HepG2 (cell line): ENCODE data around the gene C9orf50. TPM values are rescaled to one million over a fixed set of nuclear protein-coding genes. Genes with fewer than 3 reads are reported as not detected.
A peak's percentile ranks its signal among the peaks of the same experiment; 100 is the strongest.

ENCODE experiments used
- ATAC-seq: fragments of 200-7000 bp; cut with Tn5 transposase; 3 replicates; pipeline ENCODE4 v1.9.1; 2020; ENCODE audit warnings: mild to moderate bottlenecking, moderate library complexity
- BruUV-seq: library from RNA; stranded (reverse); fragments of 400-500 nt; replicated peaks from 2 replicates; lab custom pipeline; 2021; lab: Mats Ljungman, UMichigan
- CTCF ChIA-PET: fragments of 300-600 bp; formaldehyde crosslinking; extraction: SDS; loops from one replicate; lab custom pipeline; 2021; ENCODE audit warnings: low total read pairs, inconsistent platforms, low intra/inter-chr PET ratio; lab: Yijun Ruan, JAX
- POLR2A ChIA-PET: fragments of 350-600 bp; sonication (Branson Sonifier 250); formaldehyde crosslinking; loops from one replicate; lab custom pipeline; 2020; ENCODE audit warnings: antibody characterized with exemption, inconsistent platforms; lab: Yijun Ruan, JAX
- DNase-seq: peaks from one replicate; pipeline ENCODE4 v3.0.0-alpha.2; 2015; ENCODE audit warnings: low spot score
- FAIRE-seq: peaks from 3 replicates; lab custom pipeline; 2011; peaks lifted over from hg19 to GRCh38; lab: Jason Lieb, UNC
- H2AFZ ChIP-seq: one replicate; pipeline ENCODE4 v1.6.1; 2011; ENCODE audit warnings: low read length, inconsistent platforms
- H3K27ac ChIP-seq: fragments of 300-600 bp; 3 replicates; pipeline ENCODE4 v1.8.0; 2011; ENCODE audit warnings: mixed run types, mild to moderate bottlenecking, mixed read lengths, low read length, inconsistent platforms; ENCODE audit not compliant: insufficient read depth; ENCODE audit errors: extremely low read length
- H3K27me3 ChIP-seq, 2 experiments: fragments of 200-600 bp in 1 of 2; 2 replicates in 1 of 2; 3 replicates in 1 of 2; pipeline versions ENCODE4 v1.6.0 to v1.8.0; 2011; ENCODE audit warnings: low read length in 2 of 2, mild to moderate bottlenecking in 2 of 2, moderate library complexity in 2 of 2, inconsistent platforms in 1 of 2; ENCODE audit not compliant: insufficient read depth in 2 of 2, control insufficient read depth in 1 of 2
- H3K36me3 ChIP-seq, 2 experiments: fragments of 200-600 bp in 1 of 2; replicated peaks in 1 of 2; 2 replicates in 1 of 2; 3 replicates in 1 of 2; pipeline versions ENCODE4 v1.5.1 to v1.8.0; 2011; ENCODE audit warnings: low read length in 2 of 2, inconsistent platforms in 1 of 2; ENCODE audit not compliant: insufficient read depth in 2 of 2, control insufficient read depth in 1 of 2
- H3K4me1 ChIP-seq: 2 replicates; pipeline ENCODE4 v1.5.1; 2012; ENCODE audit warnings: low read length, inconsistent platforms; ENCODE audit not compliant: insufficient read depth
- H3K4me2 ChIP-seq: 2 replicates; pipeline ENCODE4 v1.6.0; 2011; ENCODE audit warnings: low read depth, low read length, inconsistent platforms
- H3K4me3 ChIP-seq, 3 experiments: fragments of 200-600 bp in 1 of 3; sonication (generic), shearing (Covaris generic) in 1 of 3; replicated peaks in 1 of 3; 2 replicates each; pipeline ENCODE4 v1.5.1; 2011 to 2016; ENCODE audit warnings: low read length in 3 of 3, inconsistent platforms in 2 of 3, low read depth in 2 of 3, mild to moderate bottlenecking in 2 of 3, control low read depth in 1 of 3, mixed read lengths in 1 of 3; ENCODE audit not compliant: insufficient read depth in 1 of 3
- H3K79me2 ChIP-seq: one replicate; pipeline ENCODE4 v1.6.1; 2011; ENCODE audit warnings: low read length, inconsistent platforms; ENCODE audit not compliant: insufficient read depth
- H3K9ac ChIP-seq: 2 replicates; pipeline ENCODE4 v1.6.0; 2011; ENCODE audit warnings: mild to moderate bottlenecking, low read depth, low read length, inconsistent platforms; ENCODE audit not compliant: insufficient read depth
- H3K9me3 ChIP-seq: 2 replicates; pipeline ENCODE4 v1.5.1; 2012; ENCODE audit warnings: mild to moderate bottlenecking, low read length
- H4K20me1 ChIP-seq: 2 replicates; pipeline ENCODE4 v1.6.0; 2011; ENCODE audit warnings: inconsistent platforms, mild to moderate bottlenecking, low read length, moderate library complexity; ENCODE audit not compliant: insufficient read depth
- AGO2 ChIP-seq: fragments of 200-400 bp; formaldehyde crosslinking; optimal IDR thresholded peaks from 2 replicates; pipeline ENCODE3; 2017; ENCODE audit warnings: mild to moderate bottlenecking, low read depth, low read length, moderate library complexity
- ATF4 ChIP-seq, 2 experiments: fragments of 450-650 bp in 1 of 2; sonication (generic) in 1 of 2; formaldehyde crosslinking; IDR thresholded peaks; 2 replicates each; pipeline versions ENCODE4 v1.5.0 to v1.8.0; 2020 to 2022; ENCODE audit warnings: mild to moderate bottlenecking in 1 of 2, missing genetic modification reagents in 1 of 2
- CCDC6 ChIP-seq: sonication (generic); formaldehyde crosslinking; IDR thresholded peaks from 2 replicates; pipeline ENCODE4 v1.8.1; 2022; ENCODE audit warnings: mild to moderate bottlenecking, missing genetic modification reagents, moderate library complexity
- CEBPG ChIP-seq: IDR thresholded peaks from 2 replicates; pipeline ENCODE4 v1.6.1; 2016
- GABPB1 ChIP-seq: IDR thresholded peaks from 2 replicates; pipeline ENCODE4 v1.6.1; 2016; ENCODE audit warnings: mild to moderate bottlenecking, missing genetic modification reagents, moderate library complexity, missing compliant biosample characterization
- GTF2F1 ChIP-seq: fragments of 150-350 bp; IDR thresholded peaks from 2 replicates; pipeline ENCODE4 v1.6.1; 2014; ENCODE audit warnings: low read length
- ISL2 ChIP-seq: sonication (generic); formaldehyde crosslinking; IDR thresholded peaks from 2 replicates; pipeline ENCODE4 v1.5.0; 2020; ENCODE audit warnings: missing genetic modification reagents
- MXD1 ChIP-seq: sonication (generic); formaldehyde crosslinking; IDR thresholded peaks from 2 replicates; pipeline ENCODE4 v1.4.0; 2020; ENCODE audit warnings: mild to moderate bottlenecking, missing genetic modification reagents
- MXD4 ChIP-seq: IDR thresholded peaks from 2 replicates; pipeline ENCODE4 v1.6.1; 2016; ENCODE audit warnings: mild to moderate bottlenecking, missing biosample characterization, missing genetic modification reagents
- MYC ChIP-seq: sonication (generic); formaldehyde crosslinking; IDR thresholded peaks from 2 replicates; pipeline ENCODE4 v1.9.0; 2021; ENCODE audit warnings: missing genetic modification reagents, borderline replicate concordance
- RBFOX2 ChIP-seq: fragments of 200-400 bp; formaldehyde crosslinking; IDR thresholded peaks from 2 replicates; pipeline ENCODE4 v1.6.1; 2017; ENCODE audit warnings: low read depth, mild to moderate bottlenecking, low read length
- RNF2 ChIP-seq: fragments of 450-650 bp; conservative IDR thresholded peaks from 2 replicates; pipeline ENCODE4 v1.6.1; 2016; ENCODE audit warnings: low read depth
- TBX2 ChIP-seq: sonication (generic); formaldehyde crosslinking; IDR thresholded peaks from 2 replicates; pipeline ENCODE4 v1.5.0; 2020; ENCODE audit warnings: missing genetic modification reagents, mild to moderate bottlenecking, borderline replicate concordance
- YEATS4 ChIP-seq: sonication (generic); formaldehyde crosslinking; IDR thresholded peaks from 2 replicates; pipeline ENCODE4 v1.4.0; 2020; ENCODE audit warnings: missing genetic modification reagents, borderline replicate concordance
- YY1 ChIP-seq: IDR thresholded peaks from 2 replicates; pipeline ENCODE4 v1.6.1; 2011; ENCODE audit warnings: low read length, low read depth, moderate library complexity, mild to moderate bottlenecking; ENCODE audit not compliant: insufficient read depth, insufficient replicate concordance
- ZBTB1 ChIP-seq: sonication (generic); formaldehyde crosslinking; IDR thresholded peaks from 2 replicates; pipeline ENCODE4 v1.4.0; 2020; ENCODE audit warnings: missing genetic modification reagents, borderline replicate concordance
- ZFY ChIP-seq: sonication (generic); formaldehyde crosslinking; IDR thresholded peaks from 2 replicates; pipeline ENCODE4 v1.4.0; 2020; ENCODE audit warnings: missing genetic modification reagents
- ZIK1 ChIP-seq: sonication (generic); formaldehyde crosslinking; IDR thresholded peaks from 2 replicates; pipeline ENCODE4 v1.5.0; 2020; ENCODE audit warnings: mild to moderate bottlenecking, low read depth, missing genetic modification reagents, borderline replicate concordance
- ZNF138 ChIP-seq: sonication (generic); formaldehyde crosslinking; IDR thresholded peaks from 2 replicates; pipeline ENCODE4 v1.5.0; 2020; ENCODE audit warnings: mild to moderate bottlenecking, low read depth, missing genetic modification reagents
- ZNF563 ChIP-seq: sonication (generic); formaldehyde crosslinking; IDR thresholded peaks from 2 replicates; pipeline ENCODE4 v1.8.0; 2022; ENCODE audit warnings: mild to moderate bottlenecking, moderate library complexity, missing genetic modification reagents
- ZNF766 ChIP-seq: sonication (generic); formaldehyde crosslinking; IDR thresholded peaks from 2 replicates; pipeline ENCODE4 v1.5.0; 2020; ENCODE audit warnings: missing genetic modification reagents, borderline replicate concordance
- ZNF777 ChIP-seq: sonication (generic); formaldehyde crosslinking; IDR thresholded peaks from 2 replicates; pipeline ENCODE4 v1.4.0; 2020; ENCODE audit warnings: missing genetic modification reagents
- WGBS: methylation state at CpG from one replicate; pipeline ENCODE4 v1.1.6; 2017; ENCODE audit warnings: low lambda C conversion rate; 5-methylcytosine and 5-hydroxymethylcytosine counted together
- in situ Hi-C: cut with HindIII; loops from 2 replicates; pipeline ENCODE4 v1.10.0; 2017; ENCODE audit warnings: low pct_unique_long_range_greater_than_20kb; ENCODE audit not compliant: extremely low pct_ligation_motif_present
- intact Hi-C: fragments of 100-400 bp; cut with micrococcal nuclease; formaldehyde crosslinking; loops from one replicate; pipeline ENCODE4 v1.10.0; 2022; ENCODE audit not compliant: unreplicated experiment
- polyA plus RNA-seq, 8 experiments: library from polyadenylated mRNA; depleted of rRNA in 3 of 8; stranded (reverse) in 7 of 8; unstranded in 1 of 8; fragments of >200 nt; fragmentation: Illumina TruSeq in 4 of 8; extraction: Trizol in 4 of 8; gene quantifications; 2 replicates each; pipeline versions ENCODE4 v1.2.1 to v1.2.3, GENCODE V29; 2011 to 2016; ENCODE audit warnings: low read depth in 4 of 8, missing spikeins in 1 of 8, mixed read lengths in 1 of 8; ENCODE audit not compliant: insufficient read depth in 1 of 8
- total RNA-seq, 5 experiments: library from RNA; depleted of rRNA; stranded (reverse); fragments of >200 nt; fragmentation: Illumina TruSeq; extraction: Trizol; gene quantifications; 2 replicates each; pipeline ENCODE4 v1.2.3, GENCODE V29; 2016; ENCODE audit warnings: low read depth in 1 of 5

The C9orf50 gene
- total and polyA plus RNA-seq, 2 of the 13 experiments (the other 11 are each of a cell fraction or from before 2014, with no cell fraction given), result not detected

- Histone ChIP-seq H3K9ac (peak overlapping the region; percentile 41; the same call in 1 of the 2 replicates), H3K27ac (no peak overlapping the region), H3K4me2 (peak overlapping the region; percentile 86), H3K4me3 (peak overlapping the region; percentile 38 to 65 (median 53); a peak in 5 of 6 replicates), H4K20me1 (peaks cover 7% of the 10 kb centered on the region; the same call in 1 of the 2 replicates), H3K27me3 (peaks cover 0 to 15% of the 10 kb centered on the region in 2 experiments; a peak in 3 of 5 replicates), H3K36me3 (no peaks in the 10 kb centered on the region), H3K9me3 (no peaks in the 10 kb centered on the region), H3K4me1 (peaks cover 25% of the 10 kb centered on the region), H3K79me2 (no peaks in the 10 kb centered on the region), H2AFZ (no peak overlapping the region)
- in situ Hi-C loops, result loop anchor here (5.0 to 10.0 kb wide), 4 partner anchors 125 to 478 kb away; partner anchors contain the start of gene IER5L
- FAIRE-seq (no peak), DNase-seq (no peak), ATAC-seq (peak; percentile 53)
- CTCF ChIA-PET, result no interaction called here
- 6% methylated on average over 15 of the region's 82 CpGs for WGBS
- BruUV-seq, result no TSS peak
- POLR2A ChIA-PET, result interaction anchor here (0.8 to 1.6 kb wide), 6 partner anchors 10 to 481 kb away, joined by 3 to 8 read pairs (median 5); partner anchors contain the start of gene IER5L
- intact Hi-C loops, result loop anchor here (10.0 kb wide), 1 partner anchor 445 kb away; the partner anchor contains the start of gene IER5L
- TF ChIP-seq AGO2 (peak; percentile 92), YY1 (peak; percentile 4), RBFOX2 (peak; percentile 51), MYC (peak; percentile 32; the same call in 1 of the 2 replicates), ISL2 (no peak), GABPB1 (CRISPR knock-in tag) (peak; percentile 43; the same call in 1 of the 2 replicates), ZIK1 (CRISPR knock-in tag) (0 out of 2 replicates have a peak, but pooled peaks have one; percentile 10), ATF4 (CRISPR knock-in tag; IDR thresholded peaks at IDR 0.05) (no peak), CEBPG (CRISPR knock-in tag) (no peak), MXD1 (peak; percentile 69), ZNF563 (peak; percentile 74), ZNF138 (CRISPR knock-in tag) (0 out of 2 replicates have a peak, but pooled peaks have one; percentile 19), TBX2 (CRISPR knock-in tag) (peak; percentile 46; the same call in 1 of the 2 replicates), CCDC6 (peak; percentile 71; the same call in 1 of the 2 replicates), RNF2 (0 out of 2 replicates have a peak, but pooled peaks have one; percentile 32), MXD4 (CRISPR knock-in tag) (peak; percentile 16; the same call in 1 of the 2 replicates), ZNF777 (peak; percentile 68; the same call in 1 of the 2 replicates), GTF2F1 (no peak), ZBTB1 (CRISPR knock-in tag) (peak; percentile 86; the same call in 1 of the 2 replicates), ZFY (peak; percentile 15; the same call in 1 of the 2 replicates), YEATS4 (CRISPR knock-in tag) (peak; percentile 45; the same call in 1 of the 2 replicates), ZNF766 (CRISPR knock-in tag) (no peak)
These were observed 873 bp downstream of the C9orf50 start for GRCh38 chr9:129619787-129620668.
